Right lobe of liver (tissue), 4 donors: ENCODE data around the gene PPM1L.

Source experiments
- CTCF ChIP-seq, 4 donors: fragments of 200-600 bp in 3 of 4; fragments of 450-650 bp in 1 of 4; IDR thresholded peaks; one replicate each; pipeline versions ENCODE4 v1.5.1 to v1.8.0; 2016 to 2022; ENCODE audit warnings: antibody characterized with exemption in 4 of 4, mild to moderate bottlenecking in 2 of 4
- POLR2A ChIP-seq: fragments of 450-650 bp; IDR thresholded peaks from one replicate; pipeline ENCODE4 v1.6.1; 2017; ENCODE audit warnings: antibody characterized with exemption, mild to moderate bottlenecking
- donor health status: DM: no; HTN: no; CAD: no.
- donor health status: DM: no; HTN: no; CAD: no.
- donor health status: DM: no; HTN: yes; CAD: no.

- no peak for TF ChIP-seq CTCF (IDR thresholded peaks at IDR 0.05)
- no peak for TF ChIP-seq POLR2A
These were observed 50.7 kb downstream of the PPM1L start for GRCh38 chr3:160806686-160807085.
